NCI-H446 treated with DMSO at 0.1 percent for 48 hours (cell line): ENCODE results near the gene SRP72.
"Not testable (repeated sequence)": the region's sequence is repeated elsewhere in the genome, so short reads cannot be mapped to it uniquely, and the experiment has no call there.

Experiments
- DNase-seq: peaks from one replicate; lab custom pipeline; 2025; lab: John Stamatoyannopoulos, UW

Gene SRP72

GRCh38 chr4:56467284-56468096 lies at the start of gene SRP72:
Gene SRP72 (plus strand): TSS chr4:56467617. CDS start chr4:56467636, 19 bp downstream.
- DNase-seq = peak; percentile 61

GRCh38 chr4:56424176-56424575 lies 43.2 kb upstream of the SRP72 start:
- DNase-seq = no peak

- DNase-seq = no peak
These were observed 42.5 kb upstream of the SRP72 start for GRCh38 chr4:56424697-56425514.

- DNase-seq = no peak
These were observed 41.9 kb upstream of the SRP72 start for GRCh38 chr4:56425518-56425917.

GRCh38 chr4:56426273-56426672 lies 41.1 kb upstream of the SRP72 start:
- DNase-seq = no peak

- no peak for DNase-seq
These were observed 40.2 kb upstream of the SRP72 start for GRCh38 chr4:56427179-56427578.

- no peak for DNase-seq
These were observed 37.2 kb upstream of the SRP72 start for GRCh38 chr4:56430203-56430602.

GRCh38 chr4:56433280-56433679 lies 34.1 kb upstream of the SRP72 start:
- DNase-seq = no peak

GRCh38 chr4:56434599-56435139 lies 32.7 kb upstream of the SRP72 start:
- DNase-seq = peak; percentile 27

GRCh38 chr4:56435140-56435926 lies 32.1 kb upstream of the SRP72 start, which contains the start of gene PPAT:
Gene PPAT (minus strand): TSS chr4:56435615. CDS start chr4:56435477, 138 bp downstream.
- DNase-seq = peak; percentile 96

GRCh38 chr4:56438766-56439165 lies 28.7 kb upstream of the SRP72 start:
- DNase-seq = no peak

GRCh38 chr4:56440983-56441382 lies 26.4 kb upstream of the SRP72 start:
- DNase-seq = no peak

- DNase-seq = no peak
These were observed 22.7 kb upstream of the SRP72 start for GRCh38 chr4:56444719-56445118.

GRCh38 chr4:56445699-56446098 lies 21.7 kb upstream of the SRP72 start:
- no peak for DNase-seq

GRCh38 chr4:56448301-56448700 lies 19.1 kb upstream of the SRP72 start:
- DNase-seq = no peak

- DNase-seq = not testable (repeated sequence)
These were observed 17.9 kb upstream of the SRP72 start for GRCh38 chr4:56449475-56449874.

- no peak for DNase-seq
These were observed 17.1 kb upstream of the SRP72 start for GRCh38 chr4:56450342-56450741.

- no peak for DNase-seq
These were observed 7.3 kb upstream of the SRP72 start for GRCh38 chr4:56460085-56460484.

GRCh38 chr4:56462157-56462556 lies 5.3 kb upstream of the SRP72 start:
- no peak for DNase-seq

- DNase-seq = no peak
These were observed 3.7 kb upstream of the SRP72 start for GRCh38 chr4:56463711-56464110.

- no peak for DNase-seq
These were observed 2.8 kb upstream of the SRP72 start for GRCh38 chr4:56464581-56464980.
